Fibroblast of the conjunctiva (primary cell): ENCODE measurements around the gene BOD1L1.
A peak's percentile ranks its signal among the peaks of the same experiment; 100 is the strongest.

Experiments
- DNase-seq: peaks from one replicate; pipeline ENCODE4 v3.0.0-alpha.2; 2010; ENCODE audit warnings: low read depth

Gene BOD1L1

DNA sequence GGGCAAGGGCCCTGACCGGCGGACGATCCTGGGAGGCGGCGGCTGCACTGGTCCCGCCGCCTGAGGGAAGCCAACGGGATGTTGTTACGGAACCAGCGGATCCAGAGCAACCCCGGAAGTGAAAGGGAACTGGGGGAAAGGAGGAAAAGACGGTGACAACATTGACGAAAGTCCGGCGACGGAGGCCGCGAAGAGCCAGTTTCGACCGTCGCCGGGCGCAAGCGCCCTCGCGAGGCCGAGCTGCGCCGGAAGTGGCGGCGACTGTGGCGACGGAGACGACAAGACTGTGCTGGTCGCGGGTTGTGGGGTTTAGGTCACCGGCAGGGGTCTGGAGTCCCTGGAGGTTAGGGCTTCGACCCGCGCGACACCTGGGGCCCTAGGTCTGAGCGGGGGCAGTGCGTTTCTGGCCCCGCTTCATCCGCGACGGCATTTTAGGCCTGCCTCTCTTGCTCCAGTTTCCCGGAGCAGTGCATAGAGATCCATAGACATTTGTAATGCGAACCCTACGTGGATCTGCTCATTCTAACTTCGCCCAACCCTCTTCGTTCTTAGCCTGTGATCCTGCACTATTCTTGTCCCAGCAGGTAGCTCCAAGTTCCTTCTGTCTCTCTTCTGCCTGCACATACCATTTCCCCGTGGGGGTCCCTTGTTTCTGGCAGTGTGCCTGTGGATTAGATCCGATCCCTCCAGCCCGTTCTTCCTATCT is at the start of gene BOD1L1:
Gene BOD1L1, minus strand, starts transcription at position 120 of the 706 bp plus-strand sequence. CDS start 138 bp downstream, outside the sequence.
- peak; percentile 77 for DNase-seq

DNA sequence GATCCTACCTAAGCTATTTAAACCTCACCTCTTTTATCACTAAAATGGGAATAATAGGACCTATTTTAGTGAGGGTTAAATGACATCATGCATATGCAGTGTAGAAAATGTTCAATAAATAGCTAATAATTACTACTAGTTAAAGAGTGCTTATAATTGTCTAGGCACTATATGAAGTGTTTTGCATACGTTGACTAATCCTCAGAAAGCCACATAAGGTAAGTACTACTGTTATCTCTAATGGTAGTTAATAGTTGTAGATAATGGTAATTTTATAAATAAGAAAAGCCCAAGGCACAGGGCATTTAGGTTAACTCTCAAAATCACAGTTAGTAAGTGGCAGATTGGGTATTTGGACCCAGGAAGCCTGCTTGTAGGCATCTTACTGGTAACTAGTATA is 47.4 kb upstream of the BOD1L1 start:
- no peak for DNase-seq

DNA sequence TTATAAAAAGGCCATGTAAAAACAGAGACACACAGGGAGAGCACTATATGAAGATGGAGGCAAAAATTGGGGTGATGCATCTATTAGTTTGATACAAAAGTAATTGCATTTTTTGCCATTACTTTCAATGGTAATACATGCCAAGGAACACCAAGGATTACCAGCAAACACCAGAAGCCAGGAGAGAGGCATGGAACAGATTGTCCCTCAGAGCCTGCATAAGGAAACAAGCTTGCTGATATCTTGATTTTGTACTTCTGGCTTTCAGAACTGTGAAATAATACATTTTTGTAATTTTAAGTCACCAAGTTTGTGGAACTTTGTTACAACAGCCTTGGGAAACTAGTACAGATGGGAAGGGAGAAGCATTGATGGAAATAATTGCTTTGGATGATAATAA is 45.6 kb upstream of the BOD1L1 start:
- no peak for DNase-seq

DNA sequence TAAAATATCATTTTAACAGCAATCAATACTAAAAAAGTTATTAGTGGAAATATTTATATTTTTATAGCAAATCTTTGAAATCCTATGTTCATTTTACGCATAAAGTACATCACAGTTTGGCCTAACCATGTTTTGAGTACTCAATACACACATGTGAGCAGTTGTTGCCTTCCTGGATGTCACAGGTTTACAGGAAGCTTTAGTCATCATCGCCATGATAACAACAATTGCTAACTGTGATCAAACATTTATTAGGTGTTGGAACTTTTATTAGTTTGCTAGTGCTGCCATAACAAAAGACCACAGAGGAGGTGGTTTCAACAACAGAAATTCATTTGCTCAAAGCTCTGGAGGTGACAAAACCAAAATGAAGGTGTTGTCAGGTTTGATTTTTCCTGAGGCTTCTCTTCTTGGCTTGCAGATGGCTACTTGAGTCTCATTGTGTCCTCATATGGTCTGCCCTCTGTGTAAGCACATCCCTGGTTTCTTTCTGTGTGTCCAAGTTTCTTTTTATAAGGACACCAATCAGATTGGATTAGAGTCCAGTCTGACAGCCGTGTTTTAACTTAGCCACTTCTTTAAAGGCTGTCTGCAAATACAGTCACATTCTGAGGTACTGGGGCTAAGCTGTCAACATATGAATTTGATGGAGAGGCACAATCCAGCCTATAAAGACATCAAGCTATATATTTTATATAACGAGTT is 43.1 kb upstream of the BOD1L1 start:
- DNase-seq, result no peak

DNA sequence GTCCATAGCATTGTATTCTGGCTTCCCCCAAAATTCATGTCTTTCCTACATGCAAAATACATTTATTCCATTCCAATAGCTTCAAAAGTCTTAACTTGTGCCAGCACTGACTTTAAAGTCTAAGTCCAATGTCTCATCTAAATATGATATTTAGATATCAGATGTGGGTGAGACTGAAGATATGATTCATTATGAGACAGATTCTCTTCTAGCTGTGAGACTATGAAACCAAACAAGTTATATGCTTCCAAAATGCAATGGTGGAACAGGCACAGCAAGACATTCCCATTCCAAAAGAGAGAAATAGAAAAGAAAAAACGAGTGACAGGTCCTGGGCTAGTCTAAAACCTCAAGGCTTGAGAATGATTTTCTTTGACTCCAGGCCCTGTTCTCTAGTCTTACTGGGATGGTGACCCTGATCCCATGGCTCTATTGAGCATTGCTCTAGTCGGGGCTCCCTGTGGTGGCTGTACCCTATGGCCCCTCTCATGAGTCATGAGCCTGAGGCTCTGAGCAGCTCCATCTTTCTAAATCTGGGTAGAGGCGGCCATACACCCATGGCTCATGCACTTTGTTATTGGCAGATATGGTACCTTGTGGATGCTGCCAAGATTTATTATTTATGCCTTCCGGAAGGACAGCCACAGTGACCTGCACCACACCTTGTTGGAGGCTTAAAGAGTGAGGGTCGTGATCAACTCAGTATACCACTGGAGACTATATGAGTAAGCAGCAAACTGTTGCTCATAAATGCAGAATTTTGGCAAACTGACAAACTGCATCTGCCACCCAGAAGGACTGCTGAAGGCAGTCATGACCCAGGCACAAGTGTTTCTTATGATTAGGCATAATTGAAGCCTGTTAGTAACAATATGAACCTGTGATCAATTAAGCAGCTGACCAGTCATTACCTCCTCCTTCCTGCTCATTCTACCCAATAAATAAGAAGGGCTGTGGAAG is 38.5 kb upstream of the BOD1L1 start:
- no peak for DNase-seq

DNA sequence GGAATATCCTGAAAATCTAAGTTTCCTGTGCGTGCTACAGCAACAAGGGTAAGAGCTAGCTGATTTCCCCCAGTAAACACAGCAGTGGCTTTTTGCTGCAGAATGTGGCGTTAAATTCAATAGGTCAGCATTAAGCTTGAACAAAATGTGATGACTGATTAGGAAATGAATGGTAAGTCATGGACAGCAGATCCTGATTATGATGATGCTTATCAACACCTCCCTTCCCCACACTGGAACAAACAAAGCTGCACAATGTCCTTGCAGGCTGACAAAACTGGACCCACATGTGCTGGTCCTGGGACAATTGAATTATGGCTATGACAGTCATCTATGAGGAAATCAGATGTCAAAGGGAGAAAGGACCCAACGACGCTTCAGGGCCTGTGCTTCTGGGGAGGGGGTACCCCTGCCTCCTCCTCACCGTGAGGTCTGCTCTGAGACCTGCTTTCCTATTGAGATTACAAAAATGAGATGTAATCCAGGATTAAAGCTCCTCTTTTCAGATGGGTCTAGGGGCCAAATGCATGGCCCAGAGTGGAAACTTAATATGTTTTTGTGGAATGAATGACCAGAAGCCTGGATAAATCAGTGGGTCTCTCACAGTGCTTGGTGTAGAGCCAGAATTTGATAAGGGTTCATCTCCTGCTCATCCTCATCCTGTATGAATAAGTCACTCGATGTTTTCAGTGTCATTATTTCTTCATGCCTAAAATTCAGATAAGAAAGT is 32.0 kb upstream of the BOD1L1 start:
- DNase-seq, result no peak

DNA sequence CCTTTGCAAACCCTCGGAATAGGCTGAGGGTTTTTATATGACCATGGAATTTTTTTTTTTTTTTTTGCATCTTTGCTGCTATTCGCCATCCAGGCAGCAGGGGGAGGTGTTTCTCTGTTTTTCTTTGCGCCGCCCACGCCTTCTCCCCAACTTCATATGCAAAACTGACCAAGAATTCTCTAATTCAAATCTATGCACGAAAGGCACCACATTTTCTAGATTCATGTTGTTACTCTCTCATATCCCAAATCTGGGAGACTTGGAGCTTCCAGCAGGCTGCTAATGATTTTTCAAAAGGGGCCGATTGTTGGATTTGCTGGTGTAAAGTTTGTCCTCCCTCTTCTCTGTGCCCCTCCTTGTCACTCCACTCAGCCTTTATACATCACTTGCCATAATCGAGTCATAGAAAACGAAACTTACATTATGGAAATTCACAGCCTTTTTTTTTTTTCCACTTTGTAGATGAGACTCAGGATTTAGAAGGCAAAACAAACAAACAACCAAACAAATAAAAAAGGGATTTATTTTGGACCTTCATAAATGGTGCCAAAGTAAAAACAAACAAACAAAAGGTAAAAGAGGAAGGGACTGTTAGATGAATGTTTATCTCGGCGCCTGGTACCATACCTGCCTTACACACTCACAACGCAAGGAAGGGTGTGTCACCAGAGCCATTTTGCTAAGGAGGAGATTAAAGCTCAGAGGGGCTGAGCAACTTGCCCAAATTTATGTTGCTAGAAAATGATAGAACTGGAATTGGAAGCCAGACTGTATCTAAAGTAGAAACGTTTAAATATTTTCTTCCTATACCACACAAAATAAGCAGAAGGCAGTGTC is 29.3 kb upstream of the BOD1L1 start:
- DNase-seq, result peak; percentile 65

DNA sequence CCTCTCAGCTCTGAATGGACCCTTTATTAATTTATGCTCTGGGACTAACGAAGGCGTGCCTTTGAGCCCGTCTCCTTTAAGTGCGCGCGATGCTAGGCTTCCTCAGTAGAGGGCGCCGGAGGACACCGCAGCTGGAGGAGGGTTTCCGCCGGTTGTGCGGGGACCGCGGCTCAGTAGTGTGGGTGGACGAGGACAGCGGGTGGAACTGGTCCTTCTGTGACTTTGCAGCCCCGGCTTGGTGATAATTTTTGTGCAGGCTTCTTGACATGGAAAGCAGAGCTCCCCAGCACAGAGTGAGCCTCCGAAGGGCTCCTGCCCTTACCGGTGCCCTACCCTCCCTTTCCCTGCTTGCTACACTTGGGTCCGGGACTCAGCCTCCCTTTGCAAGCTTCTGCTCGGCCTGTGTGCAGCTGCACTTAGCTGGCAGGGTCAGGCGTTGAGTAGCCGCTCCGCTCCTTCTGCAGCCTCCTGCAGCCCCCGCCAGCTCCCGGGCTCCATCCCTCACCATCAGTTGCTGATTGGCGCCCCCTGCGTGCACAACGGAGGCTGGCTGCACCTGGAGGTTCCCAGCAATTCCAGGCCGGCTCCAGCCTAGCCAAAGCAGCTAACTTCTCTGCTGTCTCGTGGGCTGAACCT is 26.8 kb upstream of the BOD1L1 start:
- peak; percentile 41 for DNase-seq

DNA sequence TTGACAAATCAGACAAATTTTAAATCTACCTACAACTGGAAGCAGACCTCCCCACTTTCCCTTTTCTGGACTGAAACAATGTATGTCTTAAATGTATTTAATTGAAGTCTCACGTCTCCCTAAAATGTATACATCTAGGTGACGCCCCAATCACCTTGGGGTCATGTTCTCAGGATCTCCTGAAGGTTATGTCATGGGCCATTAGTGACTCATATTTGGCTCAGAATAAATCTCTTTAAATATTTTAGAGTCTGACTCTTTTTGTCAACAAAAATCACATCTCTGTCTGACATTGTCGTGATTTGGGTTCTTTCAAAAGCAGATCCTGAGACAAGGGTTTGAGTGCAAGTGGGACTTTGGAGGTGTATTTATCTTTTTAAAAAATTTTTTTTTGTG is 26.2 kb upstream of the BOD1L1 start:
- no peak for DNase-seq

DNA sequence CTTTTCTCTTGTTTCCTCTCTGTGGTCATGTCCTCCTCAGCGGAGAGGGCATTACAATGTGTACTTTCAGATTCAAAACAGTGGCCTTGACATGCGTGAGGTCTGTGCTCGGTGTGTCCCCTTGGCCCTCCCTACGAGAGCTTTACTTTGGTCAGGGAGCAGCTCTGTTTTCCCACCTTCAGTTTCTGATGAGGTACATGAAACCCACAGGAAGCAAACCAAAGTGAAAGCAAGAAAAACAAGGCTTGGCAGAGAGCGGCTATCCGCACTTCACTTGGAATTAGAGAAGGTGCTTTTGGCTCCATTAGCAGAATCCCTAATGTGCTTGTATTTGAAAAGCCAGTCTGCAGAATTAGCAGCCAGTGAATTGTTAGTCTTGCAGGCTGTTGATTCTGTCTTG is 19.5 kb upstream of the BOD1L1 start:
- no peak for DNase-seq

DNA sequence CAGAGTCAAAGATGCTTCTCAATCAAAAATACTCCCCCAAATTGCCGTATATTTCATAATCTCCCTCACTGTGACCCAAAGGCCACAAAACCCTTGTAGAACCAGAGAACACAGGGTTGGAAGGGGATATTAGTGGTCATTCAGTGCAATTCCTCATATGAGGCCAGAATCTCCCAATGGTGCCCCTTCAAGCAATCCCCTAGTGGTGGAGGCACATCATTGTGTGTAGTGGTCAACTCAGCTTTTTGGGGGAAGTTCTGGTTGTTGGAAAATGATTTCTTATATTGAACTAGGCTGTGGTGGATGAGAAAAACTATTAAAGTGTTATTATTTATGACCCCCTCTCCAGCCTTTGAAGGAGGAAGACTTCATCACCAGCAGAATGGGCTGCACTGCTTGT is 17.6 kb upstream of the BOD1L1 start:
- DNase-seq, result no peak

DNA sequence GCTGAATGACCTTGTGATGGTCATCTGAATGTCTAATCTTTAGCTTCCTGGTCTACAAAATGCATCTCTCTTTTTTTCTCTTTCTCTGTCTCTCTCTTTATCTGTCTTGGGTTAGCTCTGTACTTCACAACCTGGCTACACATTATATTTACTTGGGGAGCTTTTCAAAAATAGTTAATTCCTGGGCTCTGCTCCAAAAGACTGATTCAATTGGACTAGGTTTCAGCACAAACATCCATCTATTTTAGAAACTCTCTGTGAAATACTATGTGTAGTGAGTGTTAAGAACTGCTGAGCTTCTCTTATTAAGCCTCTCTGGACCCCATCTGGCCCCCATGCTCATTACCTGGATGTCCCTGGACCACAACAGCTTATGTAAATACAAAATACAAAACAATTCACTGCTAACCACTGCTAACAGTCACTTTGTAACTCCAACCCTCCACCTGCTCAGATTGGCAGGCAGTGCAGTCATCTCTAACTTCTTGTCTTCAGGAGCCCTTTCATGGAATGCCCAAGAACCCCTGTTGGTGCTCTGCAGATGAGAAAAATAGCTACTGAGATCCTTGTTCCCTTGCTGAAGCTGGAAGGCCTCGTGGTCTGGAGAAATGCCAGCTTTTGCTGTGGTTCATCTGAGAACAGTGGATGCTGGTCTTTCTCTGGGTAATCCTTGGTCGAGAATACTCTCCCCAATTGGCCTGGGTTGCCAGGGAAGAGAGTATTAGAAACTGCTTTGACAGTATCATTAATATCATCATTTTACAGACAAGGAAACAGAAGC is 14.8 kb upstream of the BOD1L1 start:
- DNase-seq, result peak; percentile 29

DNA sequence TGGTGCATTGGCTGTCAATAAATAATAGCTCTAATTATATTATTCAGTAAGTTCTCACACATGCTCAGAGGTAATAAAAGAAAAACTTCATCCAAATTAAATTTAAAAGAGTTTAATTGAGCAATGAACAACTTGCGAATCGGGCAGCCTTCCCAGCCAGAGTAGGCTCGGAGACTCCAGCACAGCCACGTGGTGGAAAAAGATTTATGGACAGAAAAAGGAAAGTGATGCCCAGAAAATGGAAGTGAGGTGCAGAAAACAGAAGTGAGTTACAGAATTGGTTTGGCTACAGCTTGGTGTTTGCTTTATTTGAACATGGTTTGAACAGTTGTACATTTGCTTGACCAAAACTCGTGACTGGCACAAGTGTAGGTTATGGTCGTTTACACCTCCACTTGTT is 13.6 kb upstream of the BOD1L1 start:
- no peak for DNase-seq

DNA sequence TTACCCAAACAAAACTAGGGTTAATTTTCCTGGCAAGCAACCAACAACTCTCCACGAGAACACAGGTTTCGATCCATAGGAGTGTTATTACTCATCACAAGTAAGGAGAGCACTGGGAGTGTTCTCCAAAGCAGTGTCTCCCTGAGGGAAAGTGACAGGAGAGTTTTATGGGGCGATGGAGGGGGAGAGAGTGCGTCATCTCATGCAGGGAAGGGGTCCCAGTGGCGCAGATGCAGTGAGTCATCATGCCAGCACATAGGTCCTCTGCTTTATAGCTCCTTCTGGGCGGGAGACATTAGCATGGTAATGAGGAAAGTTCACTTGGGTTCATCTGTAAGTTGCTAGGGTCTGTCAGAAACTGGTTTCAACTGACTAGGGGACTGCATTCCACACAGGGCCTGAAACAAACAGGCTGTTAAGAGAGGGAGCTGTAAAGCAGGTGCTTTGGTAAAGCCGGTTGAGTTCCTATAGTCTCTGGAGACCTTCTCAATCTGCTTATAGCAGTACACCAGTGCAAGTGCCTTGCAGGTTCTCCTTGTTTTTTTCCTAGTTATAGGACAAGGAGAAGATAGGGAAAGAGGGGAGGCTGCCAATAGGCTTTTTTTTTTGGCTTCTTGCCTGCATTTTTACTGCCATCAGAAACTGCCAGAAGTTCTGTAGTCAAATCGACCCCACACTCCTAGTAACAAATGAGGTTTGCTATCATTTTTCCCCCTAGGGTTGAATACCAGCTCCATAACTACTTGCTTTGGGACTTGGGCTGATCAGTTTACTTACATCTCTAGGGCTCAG is 12.8 kb upstream of the BOD1L1 start:
- DNase-seq, result peak; percentile 24

DNA sequence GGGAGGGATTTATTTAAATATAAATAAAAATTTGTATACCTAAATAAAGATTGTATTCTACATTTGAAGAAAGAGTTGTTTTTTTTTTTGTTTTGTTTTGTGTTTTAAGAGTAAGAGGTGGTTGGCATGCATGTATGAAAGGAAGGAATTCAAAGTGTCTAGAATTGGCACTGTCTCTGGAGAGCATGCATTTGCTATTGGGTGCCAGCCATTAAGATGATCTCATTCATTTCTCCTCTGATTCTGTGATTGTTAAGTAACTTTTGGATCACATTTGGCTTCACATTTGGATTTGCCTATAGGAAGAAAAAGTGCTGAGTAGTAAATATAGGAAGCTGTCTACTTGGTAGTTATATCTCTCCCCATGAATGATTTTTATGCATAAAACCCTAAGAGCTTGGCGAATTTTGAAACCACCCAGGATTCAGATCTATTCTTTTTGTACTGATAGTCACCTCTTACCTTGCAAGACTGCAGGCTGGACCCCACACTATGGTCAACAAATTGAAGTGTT is 7.8 kb upstream of the BOD1L1 start:
- no peak for DNase-seq

DNA sequence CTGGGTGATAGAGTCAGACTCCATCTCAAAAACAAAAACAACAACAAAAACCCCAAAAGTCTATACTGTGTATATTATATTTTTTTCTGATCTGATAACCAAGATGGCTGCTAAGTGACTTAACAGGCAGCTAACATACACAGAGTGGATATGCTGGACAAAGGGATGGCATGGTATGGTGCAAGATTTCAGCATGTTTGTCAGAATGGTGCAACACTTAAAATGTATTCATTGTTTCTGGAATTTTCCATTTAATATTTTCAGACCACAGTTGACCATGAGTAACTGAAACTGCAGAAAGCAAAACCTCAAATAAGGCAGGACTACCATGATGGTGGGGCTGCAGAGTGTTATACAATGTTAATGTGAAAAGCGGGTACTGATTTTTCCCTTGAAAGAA is 6.1 kb upstream of the BOD1L1 start:
- DNase-seq, result no peak

DNA sequence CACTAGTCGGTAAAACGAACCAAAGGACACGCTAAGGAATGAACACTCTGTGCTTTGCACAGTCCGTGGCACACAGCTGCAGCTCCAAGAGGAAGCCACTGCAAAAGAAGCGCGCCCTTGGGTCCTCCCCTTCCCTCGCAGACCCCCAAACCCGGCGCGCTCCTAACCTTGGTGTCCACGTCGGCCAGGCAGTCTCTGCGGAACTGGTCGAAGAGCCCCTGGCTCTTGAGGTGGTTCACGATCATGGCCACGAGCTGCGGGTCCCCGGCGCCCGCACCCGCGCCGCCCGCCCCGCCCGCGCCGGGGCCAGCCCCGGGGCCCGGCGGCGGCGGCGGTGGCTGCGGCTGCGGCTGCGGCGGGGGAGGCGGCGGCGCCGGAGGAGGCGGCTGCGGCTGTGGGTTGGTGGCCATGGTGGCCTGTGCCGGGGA is 333 bp downstream of the BOD1L1 start:
- no peak for DNase-seq

DNA sequence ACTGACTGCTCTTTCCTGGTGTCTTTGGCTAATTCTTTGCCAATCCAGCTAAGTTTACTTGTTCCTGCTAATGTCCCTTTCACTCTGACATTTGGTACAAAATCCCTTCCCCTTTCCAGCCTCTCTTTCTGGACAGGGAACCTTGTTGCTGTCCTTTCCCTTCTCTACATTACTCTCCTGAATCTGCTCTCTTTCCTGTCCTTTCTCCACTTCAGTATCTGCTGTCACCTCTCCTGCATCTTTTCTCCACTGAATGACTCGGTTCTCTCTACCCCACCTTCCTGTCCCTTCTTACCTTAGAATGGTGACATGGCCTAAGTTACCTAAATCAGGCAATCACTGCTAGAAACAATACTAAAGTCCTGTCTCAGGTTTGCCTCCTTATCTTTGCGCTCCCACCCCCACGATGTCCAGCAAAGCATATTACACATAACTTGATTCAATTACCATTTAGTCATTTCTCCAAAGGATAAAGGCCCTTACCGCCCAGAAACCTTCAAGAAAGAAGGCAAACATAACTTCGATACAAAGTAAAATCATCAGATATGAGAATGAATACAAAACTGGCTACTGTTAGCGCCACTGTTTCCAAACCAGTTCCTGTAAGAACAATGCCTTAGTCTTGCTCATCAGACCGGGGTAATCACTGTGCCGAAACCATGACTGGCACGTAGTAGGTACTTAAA is 890 bp downstream of the BOD1L1 start:
- DNase-seq, result no peak
